NK-92 (cell line): ENCODE measurements around the gene DGLUCY.
"Not testable (repeated sequence)": the region's sequence is repeated elsewhere in the genome, so short reads cannot be mapped to it uniquely, and the experiment has no call there.

Source experiments
- DNase-seq: peaks from one replicate; lab custom pipeline; 2025; ENCODE audit not compliant: unreplicated experiment; lab: John Stamatoyannopoulos, UW

DGLUCY gene

DNA sequence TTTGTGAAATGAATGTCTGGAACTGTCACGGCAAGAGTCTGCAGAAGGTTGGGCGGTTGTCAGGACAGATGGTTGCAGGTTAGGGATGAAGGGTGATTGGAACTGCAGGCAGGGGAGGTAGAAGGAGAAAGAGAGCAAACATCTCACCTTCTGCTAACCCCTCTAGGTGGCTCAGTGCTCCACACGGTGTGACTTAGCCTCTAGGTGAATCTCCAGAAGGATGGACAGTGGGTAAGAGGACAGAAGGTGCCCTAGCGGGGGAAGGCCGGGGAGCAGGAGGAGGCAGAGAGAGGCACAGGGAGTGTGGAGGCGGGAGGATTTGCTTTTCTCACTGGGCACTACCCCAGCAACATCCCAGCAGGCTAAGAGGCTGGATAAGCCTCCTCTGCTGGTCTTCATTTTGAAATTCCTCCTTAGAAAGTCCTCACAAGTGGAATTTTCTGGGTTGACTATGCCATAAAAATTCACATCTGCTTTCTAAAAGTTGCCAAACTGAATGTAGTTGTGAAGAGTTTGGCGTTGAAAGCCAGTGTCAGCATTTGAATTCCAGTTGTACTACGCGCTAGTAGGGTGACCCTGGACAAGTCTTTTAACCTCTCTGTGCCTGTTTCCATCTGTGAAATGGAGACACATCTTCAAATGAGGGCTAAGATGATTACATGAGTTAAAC is 141.3 kb downstream of the DGLUCY start:
- DNase-seq, result no peak

DNA sequence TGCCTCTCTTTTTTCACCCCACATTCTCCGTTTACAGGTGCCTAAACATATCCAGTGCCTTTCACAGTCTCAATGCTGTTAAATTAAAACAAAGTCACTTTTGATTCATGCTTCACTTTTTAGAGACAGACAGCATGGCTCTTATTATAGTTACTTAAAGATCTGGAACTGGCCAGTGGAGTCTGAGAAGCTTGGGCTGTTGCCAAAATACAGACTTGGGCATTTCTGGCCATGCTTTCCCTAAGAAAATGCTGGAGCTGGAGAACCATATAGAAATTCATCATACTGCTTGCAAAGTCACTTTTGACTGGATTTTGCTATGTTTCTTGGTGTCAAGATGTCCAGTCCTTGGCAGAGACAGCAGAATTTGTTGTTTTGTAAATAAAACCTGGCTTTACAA is 142.8 kb downstream of the DGLUCY start:
- DNase-seq, result no peak

DNA sequence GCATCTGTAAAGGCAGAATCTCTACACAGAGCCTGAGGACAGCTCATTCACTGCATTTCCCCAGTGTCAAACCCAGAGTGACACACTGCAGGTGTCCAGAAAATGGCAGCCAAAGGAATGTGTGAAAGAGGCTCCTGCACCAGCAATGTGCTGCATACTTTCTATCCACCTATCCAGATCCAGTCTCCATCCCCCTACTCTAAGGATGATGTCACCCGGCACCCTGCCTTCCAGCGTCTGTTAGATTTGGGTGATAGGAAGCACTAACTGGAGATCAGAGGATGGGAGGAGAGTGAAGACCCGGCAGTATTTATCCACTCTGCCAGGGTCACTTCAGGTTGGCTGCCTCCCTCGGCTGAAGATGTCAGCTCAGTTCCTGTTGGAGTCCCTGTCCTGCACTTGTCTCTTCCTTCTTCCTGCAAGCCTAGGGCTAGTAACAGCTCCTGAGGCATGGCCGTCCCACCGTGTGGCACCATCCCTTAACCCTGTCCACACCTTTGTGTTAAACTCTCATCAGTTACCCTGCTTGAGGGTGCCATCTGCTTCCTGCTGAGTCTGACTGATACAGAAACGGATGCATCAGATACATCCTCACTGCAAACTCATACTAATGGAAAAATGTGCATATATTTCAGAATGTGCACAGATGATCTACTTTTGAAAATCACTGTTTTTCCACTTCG is 143.6 kb downstream of the DGLUCY start:
- no peak for DNase-seq

DNA sequence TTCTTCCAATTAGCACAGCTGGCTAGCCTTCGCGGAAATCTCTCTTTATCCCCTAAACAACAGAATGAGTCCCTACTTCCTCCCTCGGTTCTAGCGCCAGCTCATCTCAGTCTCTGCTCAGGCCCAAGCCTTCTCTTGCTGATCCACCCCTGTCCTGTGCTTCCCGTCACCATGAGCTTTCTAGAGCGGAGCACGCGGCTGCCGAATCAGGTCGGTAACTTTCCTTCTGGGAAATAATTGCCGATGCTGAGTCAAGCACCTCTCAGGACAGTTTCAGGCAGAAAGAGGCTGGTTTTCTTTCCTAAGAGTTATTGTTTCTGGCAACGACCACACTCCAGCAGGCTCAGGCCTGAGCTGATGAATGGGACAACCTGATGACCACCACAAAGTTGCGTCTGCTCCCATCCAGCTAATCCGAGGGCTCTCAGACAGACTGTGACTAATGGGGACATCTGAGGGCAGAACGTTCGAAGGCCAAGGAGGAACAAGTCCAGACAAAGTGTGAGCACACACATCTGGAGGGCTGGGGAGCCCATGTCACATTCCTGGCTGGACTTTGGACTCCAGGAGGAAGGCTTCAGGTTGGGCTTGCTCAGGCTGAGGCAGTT is 144.2 kb downstream of the DGLUCY start:
- no peak for DNase-seq

DNA sequence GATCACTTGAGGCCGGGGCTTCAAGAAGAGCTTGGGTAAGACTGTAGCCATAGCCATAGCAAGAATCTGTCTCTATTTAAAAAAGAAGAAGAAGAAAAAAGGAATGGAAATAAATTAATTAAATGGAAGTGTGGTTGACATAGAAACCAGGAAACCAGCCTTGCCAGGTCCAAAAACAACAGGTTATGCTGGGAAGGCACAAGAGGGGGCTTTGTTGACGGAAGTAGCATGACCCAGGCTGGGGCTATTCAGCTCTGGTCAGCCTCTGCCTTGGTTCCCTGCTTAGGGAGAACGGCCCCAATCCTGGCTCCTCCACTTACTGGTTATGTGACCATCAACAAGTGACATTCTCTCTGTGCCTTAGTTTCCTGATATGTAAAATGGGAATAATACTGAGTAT is 145.0 kb downstream of the DGLUCY start:
- no peak for DNase-seq

DNA sequence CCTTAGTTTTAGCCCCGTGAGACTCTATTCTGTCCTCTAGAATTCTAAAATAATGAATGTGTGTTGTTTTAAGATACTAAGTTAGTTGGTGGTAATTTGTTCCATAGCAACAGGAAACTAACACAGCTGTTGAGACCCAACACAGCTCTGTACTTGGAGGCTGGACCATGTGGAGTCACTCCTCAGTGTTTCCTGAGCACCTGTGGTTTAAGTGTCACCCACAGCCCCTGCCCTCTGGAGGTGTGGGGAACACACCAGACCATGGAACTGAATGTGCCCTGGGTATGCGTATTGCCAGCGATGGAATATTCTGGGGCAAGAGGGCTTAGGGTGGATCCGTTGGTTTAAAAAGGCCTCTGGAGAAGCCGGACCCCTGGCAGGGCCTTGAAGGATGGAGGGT is 147.2 kb downstream of the DGLUCY start:
- DNase-seq, result no peak

DNA sequence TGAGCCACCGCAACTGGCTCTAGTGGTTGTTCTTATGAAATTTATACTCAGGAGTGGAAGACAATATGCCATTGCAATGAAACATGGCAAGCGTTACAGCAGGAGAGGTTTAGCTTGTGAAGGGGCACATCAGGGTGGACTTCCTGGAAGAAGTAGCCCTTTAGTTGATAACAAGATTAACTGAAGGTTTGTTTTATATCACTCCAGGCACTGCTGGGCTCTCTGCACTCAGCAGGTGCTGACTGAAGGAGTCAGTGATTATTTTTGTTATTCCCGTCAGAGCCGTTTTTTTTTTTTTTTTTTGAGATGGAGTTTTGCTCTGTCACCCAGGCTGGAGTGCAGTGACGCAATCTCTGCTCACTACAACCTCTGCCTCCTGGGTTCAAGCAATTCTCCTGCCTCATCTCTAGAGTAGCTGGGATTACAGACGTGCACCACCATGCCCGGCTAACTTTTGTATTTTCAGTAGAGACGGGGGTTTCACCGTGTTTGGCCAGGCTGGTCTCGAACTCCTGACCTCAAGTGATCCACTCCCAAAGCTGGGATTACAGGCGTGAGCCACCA is 148.2 kb downstream of the DGLUCY start:
- no peak for DNase-seq

DNA sequence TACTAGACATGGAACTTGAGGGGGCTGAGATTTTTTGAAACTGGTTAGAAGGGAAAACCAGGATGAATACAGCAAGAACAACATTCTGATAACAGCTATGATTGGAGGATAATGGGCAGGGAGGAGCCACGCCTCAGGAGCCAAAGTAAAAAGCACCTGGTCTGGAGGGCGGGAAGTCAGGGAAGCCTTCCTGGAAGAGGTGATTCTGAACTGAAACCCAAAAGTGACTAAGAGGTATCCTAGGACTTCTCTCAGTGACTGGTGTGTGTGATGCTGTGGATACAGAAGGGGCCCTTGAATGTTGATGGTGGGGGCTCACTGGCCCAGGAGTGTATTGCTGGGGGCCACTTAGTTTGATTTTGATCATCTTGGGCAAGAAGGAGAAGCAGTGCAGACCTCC is 149.5 kb downstream of the DGLUCY start:
- no peak for DNase-seq

DNA sequence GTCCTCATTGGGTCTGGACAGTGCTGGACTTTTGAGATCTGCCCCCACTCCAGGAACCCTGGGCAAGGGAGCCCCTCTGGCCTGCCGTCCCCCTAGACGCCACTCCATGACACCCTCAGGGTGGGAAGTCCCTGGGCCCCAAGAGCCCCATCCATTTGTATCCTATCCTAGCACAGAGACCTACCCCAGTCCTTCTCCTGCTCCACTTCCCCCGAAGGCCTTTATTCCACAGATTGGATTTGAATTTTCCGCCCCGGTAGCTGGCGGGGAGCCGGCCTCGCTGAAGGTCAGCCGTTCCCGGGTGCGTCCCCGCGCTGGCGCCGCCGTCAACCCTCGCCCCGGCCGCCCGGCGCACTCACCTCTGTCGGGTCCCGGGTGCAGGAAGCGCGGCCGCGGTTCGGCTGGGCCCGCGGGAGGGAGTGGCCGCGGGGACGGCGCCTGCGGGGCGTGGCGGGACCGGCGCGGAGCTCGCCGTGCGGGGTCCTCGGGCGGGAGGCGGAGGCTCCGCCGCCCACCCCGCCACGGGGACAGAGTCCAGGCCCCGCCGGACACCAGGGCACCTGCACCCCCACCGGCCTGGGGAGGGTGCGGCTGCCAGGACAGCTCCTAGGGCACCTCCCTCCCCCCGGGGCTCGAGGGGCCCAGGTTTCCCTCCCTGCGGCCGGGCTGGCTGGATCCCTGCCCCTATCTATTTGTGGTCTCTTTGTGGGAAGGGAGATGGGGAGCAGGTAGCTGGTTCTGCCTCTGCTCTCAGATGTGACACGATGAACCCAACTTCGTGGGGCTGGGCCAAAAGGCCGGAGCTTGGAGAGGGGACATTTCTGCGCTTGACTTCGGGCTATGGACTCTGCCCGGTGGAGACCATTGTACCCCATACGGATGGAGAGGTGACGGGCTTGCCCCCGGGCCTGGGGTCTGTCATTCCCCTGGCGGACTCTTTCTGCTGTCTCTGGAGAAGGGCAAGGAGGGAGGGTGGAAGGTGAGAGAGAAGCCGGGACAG is 150.6 kb downstream of the DGLUCY start:
- DNase-seq, result no peak

DNA sequence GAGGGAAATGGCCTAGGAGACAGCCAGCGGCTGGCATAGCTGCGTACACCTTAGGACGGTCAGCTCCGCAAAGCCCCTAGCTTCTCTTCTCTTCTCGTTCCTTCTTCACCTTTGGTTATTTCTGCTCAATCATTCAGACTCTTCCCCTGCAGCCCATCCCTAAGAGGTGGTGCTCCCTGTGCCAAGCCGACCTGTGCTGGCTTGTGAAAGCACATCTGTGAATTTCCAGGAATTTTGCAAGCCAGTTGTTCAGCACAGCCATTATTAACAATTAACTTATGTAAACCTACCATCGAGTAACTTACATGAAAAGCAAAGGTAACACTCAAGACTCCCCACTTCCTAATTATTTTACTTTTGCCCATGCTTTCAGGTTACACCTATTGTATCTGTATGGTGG is 151.5 kb downstream of the DGLUCY start:
- DNase-seq, result no peak

DNA sequence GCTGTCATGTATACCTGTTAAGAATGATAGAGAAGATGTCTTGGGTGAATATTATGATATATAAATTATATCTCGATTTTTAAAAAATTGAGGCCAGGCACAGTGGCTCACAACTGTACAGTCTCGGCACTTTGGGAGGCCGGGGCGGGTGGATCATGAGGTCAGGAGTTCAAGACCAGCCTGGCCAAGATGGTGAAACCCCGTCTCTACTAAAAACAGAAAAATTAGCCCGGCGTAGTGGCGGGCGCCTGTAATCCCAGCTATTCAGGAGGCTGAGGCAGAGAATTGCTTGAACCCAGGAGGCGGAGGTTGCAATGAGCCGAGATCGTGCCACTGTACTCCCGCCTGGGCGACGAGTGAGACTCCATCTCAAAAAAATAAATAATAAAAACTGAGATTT is 152.4 kb downstream of the DGLUCY start:
- not testable (repeated sequence) for DNase-seq

DNA sequence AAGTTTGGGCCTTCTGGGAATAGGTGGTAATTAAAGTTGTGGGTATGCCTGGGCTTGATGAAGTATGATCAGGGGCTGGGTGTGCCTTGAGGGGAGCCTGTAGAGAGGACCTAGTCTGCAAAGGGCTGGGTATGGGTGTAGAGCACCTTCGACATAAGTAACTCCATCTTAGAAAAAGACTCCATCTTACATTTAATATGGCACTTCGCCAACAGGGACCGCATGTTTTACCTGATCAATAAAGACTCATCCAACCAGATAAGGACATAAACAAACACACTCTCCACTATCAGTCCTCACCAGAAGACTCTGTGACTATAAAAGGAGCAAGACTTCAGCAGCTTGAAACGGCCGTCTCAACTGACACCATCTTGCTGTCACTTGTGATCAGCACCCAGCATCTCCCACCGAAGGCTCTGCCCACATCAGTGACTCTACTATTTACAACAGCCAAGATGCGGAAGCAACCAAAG is 154.1 kb downstream of the DGLUCY start:
- DNase-seq, result no peak

DNA sequence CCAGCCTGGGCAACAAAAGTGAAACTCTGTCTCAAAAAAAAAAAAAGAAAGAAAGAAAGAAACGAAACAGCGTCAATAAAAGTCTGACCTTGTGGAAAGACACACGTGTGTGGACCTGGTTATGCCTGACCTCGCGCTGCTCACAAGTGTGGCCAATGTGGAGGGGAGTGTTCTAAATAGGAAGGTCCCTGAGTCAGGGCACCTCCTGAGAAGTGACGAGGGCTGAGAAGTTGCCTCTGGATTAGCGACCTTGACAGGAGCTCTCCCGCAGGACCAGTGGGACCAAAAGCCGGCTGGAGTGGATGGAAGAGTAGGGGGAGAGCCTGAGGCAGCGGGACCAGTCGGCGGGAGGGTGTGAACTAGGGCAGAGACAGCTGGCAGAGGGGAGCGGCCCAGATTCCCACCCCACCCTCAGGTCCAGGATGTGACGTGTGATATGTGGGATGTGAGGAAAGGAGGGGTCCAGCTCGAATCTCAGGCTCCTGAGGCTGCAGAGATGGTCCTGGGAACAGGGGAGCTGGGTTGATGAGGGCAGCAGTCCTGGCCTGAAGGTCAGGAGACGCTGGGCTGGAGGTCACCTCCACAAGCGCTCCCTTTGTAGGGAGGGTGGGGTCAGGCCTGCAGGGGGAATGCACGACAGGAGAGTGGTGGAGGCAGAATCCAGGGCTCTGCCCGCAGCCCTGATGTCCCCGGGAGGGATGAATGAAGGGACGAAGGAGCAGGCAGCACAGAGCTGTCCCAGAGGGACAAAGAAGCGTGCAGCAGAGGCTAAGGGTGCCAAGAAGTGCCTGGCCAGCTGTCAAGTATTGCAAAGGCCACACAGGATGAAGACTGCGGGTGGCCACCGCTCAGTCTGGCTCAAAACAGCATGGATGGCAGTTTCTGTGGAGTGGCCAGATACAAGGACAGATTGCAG is 155.5 kb downstream of the DGLUCY start:
- no peak for DNase-seq

DNA sequence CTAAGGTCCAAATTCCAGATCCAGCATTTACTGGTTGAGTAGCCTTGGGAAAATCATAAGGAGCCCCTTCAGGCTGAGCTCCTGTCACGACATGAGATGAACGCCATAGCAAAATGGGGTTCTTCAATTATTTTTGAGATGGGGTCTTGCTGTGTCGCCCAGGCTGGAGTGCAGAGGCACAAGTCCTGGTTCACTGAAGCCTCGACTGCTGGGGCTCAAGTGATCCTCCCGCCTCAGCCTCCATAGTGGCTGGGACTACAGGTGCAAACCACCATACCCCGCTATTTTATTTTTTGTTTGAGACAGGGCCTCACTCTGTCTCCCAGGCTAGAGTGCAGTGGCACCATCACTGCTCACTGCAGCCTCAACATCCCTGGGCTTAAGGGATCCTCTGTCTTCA is 156.3 kb downstream of the DGLUCY start:
- DNase-seq, result no peak

DNA sequence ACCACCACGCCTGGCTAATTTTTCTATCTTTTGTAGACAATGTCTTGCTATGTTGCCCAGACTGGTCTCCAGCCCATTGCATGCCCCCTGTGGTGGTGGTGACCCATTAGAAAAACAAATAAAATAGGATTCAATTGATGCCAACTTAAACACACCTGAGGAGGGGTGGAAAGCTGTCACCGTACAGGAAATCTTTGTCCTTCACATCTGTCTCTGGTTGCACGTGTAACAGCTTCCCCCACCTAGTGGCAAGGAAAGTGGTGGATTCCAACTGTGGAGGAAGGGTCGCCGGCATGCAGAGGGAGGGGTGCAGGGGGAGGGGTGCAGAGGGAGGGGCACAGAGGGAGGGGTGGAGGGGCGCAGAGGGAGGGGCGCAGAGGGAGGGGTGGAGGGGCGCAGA is 156.7 kb downstream of the DGLUCY start:
- DNase-seq, result no peak

DNA sequence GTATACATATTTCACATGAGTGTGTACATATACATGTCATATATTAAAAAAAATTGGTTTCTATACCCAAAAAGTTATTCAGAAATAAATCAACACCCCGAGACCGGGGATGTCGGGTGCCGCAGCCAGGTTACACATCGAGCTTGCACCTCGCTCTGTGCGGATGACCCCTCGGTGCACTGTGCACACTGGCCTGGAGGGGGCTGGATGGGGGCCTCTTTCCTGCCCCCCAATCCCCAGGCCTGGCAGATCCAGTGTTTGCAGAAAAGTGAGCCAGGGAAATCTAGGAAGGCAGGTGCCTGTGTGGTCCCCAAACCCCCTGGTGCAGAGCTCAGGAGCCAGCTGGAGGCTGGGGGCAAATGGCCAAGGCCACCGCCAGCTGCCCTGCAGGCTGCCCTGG is 157.8 kb downstream of the DGLUCY start:
- no peak for DNase-seq

DNA sequence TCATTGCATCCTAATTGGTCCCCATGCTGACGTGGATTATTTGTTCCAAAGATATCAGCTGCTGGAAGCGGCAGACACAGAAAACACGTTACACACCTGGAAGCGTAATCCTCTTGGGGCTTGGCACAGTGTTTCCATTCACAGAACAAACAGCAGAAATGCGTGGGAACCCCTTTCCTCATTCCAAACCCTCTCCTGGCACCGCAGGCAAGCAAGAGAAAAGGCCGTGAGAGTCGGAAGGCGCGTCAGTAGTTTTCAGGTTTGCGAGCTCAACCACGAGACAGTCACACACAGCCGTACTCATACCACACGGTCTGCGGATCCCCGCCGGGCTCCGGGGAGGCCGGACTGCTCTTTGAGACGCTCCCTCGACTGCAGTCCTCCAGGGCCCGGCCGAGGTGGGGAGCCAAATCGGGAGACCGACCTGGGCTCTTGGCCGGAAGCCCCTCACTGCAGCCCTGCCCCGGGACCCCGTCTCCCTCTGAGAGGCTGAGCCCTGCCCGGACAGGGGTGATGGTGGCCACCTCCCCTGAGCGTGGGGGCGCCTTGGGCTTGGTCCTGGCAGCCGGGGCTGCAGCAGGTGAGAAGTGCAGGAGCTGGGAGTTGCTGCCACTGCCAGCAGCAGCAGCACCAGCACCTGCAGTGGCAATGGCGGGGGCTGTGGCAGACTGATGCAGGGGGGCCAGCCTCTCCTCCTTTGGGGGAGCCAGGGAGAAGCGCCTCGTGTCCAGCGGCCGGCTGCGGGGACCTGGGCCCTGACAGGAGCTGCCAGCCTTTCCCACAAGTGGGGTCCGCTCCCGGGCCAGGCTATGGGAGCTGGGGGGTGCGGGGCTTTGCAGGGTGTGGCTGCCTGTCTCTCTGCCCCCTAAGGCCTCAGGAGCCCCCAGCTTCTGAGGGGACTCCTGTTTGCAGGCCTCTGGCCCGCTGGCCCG is 158.7 kb downstream of the DGLUCY start:
- no peak for DNase-seq

DNA sequence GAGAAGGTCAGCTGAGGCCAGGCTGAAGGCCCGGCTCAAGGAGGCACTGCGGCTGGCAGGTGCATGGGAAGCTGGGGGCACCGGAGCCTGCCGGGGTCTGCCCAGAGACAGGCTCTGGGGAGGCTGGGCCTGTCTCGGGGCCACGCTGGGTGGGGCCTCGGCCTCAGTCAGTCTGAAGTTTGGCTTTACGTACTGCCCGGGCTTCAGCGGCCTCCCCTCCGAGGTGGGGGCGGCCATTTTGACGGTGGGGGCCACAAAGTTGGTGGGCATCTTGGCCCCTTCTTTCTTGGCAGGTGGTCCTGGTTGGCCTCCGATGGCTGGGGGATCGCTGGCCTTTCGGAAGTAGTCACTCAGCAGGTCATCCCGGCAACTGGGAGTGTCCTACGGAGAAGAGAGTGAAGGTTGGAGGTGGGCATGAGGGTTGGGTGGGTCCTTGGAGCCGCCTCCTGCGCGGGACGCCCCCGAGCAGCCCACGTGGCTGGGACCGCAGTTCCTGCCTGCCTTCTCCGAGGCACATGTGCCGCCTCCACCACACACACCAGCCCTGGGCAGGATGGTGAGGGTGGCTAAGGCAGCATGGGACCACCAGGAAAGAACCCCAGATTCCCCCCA is 159.5 kb downstream of the DGLUCY start:
- DNase-seq, result no peak
